ENCODE measurements around the gene INTS6. TPM values are rescaled to one million over a fixed set of nuclear protein-coding genes. Genes with fewer than 3 reads are reported as not detected.

Gene INTS6
- polyA plus RNA-seq, 1 experiment: 53.7 TPM

GRCh38 chr13:51451467-51452360 lies 1.1 kb downstream of the INTS6 start:
- ChIA-PET POLR2A (interaction anchor here (0.6 to 1.8 kb wide), 4 partner anchors 69 to 263 kb away, joined by 3 to 28 read pairs (median 4); no protein-coding TSS in a partner anchor), CTCF (no interaction called here)
- DNase-seq (ENCODE audit: low read depth, low spot score): no peak
- peaks cover 9% of the 10 kb centered on the region; the same call in 1 of the 2 replicates for H3K9me3 ChIP-seq (ENCODE audit: control insufficient read depth, insufficient read depth, low read length)
- H3K4me3 ChIP-seq (ENCODE audit: low read depth, low read length): peak overlapping the region; percentile 88
- H3K27ac ChIP-seq (ENCODE audit: low read depth, low read length): peak overlapping the region; percentile 49
- no peak for TF ChIP-seq CTCF (IDR thresholded peaks at IDR 0.05; ENCODE audit: low read depth, low read length)
- no peaks in the 10 kb centered on the region for H3K27me3 ChIP-seq (ENCODE audit: control insufficient read depth, insufficient read depth, low read length)

- peaks cover 5% of the 10 kb centered on the region; the same call in 1 of the 2 replicates for H3K9me3 ChIP-seq (ENCODE audit: control insufficient read depth, insufficient read depth, low read length)
- no peak for TF ChIP-seq CTCF (IDR thresholded peaks at IDR 0.05; ENCODE audit: low read depth, low read length)
- no peaks in the 10 kb centered on the region for H3K27me3 ChIP-seq (ENCODE audit: control insufficient read depth, insufficient read depth, low read length)
- H3K27ac ChIP-seq (ENCODE audit: low read depth, low read length): no peak overlapping the region
- CTCF ChIA-PET: no interaction called here
- H3K4me3 ChIP-seq (ENCODE audit: low read depth, low read length): peak overlapping the region; percentile 88
- POLR2A ChIA-PET: interaction anchor here (0.6 to 0.7 kb wide), 2 partner anchors 134 to 264 kb away, joined by 3 to 4 read pairs; no protein-coding TSS in a partner anchor
- DNase-seq (ENCODE audit: low read depth, low spot score): no peak
Observed at GRCh38 chr13:51451134-51451466, 1.7 kb downstream of the INTS6 start.

- TF ChIP-seq CTCF (IDR thresholded peaks at IDR 0.05; ENCODE audit: low read depth, low read length): no peak
- POLR2A ChIA-PET: no interaction called here
- Histone ChIP-seq H3K9me3 (ENCODE audit: control insufficient read depth, insufficient read depth, low read length) (no peaks in the 10 kb centered on the region), H3K4me3 (ENCODE audit: low read depth, low read length) (no peak overlapping the region), H3K27me3 (ENCODE audit: control insufficient read depth, insufficient read depth, low read length) (no peaks in the 10 kb centered on the region), H3K27ac (ENCODE audit: low read depth, low read length) (no peak overlapping the region)
- DNase-seq (ENCODE audit: low read depth, low spot score): no peak
- CTCF ChIA-PET: no interaction called here
Observed at GRCh38 chr13:51449018-51449417, 3.8 kb downstream of the INTS6 start.

GRCh38 chr13:51444922-51445321 lies 7.9 kb downstream of the INTS6 start:
- no peak overlapping the region for H3K27ac ChIP-seq (ENCODE audit: low read depth, low read length)
- no peak for DNase-seq (ENCODE audit: low read depth, low spot score)
- no peak overlapping the region for H3K4me3 ChIP-seq (ENCODE audit: low read depth, low read length)
- H3K27me3 ChIP-seq (ENCODE audit: control insufficient read depth, insufficient read depth, low read length): no peaks in the 10 kb centered on the region
- TF ChIP-seq CTCF (IDR thresholded peaks at IDR 0.05; ENCODE audit: low read depth, low read length): peak; percentile 53
- POLR2A ChIA-PET: interaction anchor here (0.7 to 1.1 kb wide), 2 partner anchors 8 to 715 kb away, joined by 4 to 6 read pairs; partner anchors contain the start of gene INTS6
- H3K9me3 ChIP-seq (ENCODE audit: control insufficient read depth, insufficient read depth, low read length): no peaks in the 10 kb centered on the region
- CTCF ChIA-PET: interaction anchor here (0.5 to 3.5 kb wide), 20 partner anchors 11 to 683 kb away, joined by 3 to 26 read pairs (median 4); no protein-coding TSS in a partner anchor

- H3K9me3 ChIP-seq (ENCODE audit: control insufficient read depth, insufficient read depth, low read length): no peaks in the 10 kb centered on the region
- ChIA-PET CTCF (interaction anchor here (0.6 to 1.7 kb wide), 5 partner anchors 262 to 392 kb away, joined by 3 to 5 read pairs (median 4); no protein-coding TSS in a partner anchor), POLR2A (interaction anchor here (2.9 kb wide), 1 partner anchor 12 kb away, joined by 15 read pairs; the partner anchor contains the start of gene INTS6)
- no peak overlapping the region for H3K27ac ChIP-seq (ENCODE audit: low read depth, low read length)
- no peak for TF ChIP-seq CTCF (IDR thresholded peaks at IDR 0.05; ENCODE audit: low read depth, low read length)
- no peaks in the 10 kb centered on the region for H3K27me3 ChIP-seq (ENCODE audit: control insufficient read depth, insufficient read depth, low read length)
- no peak for DNase-seq (ENCODE audit: low read depth, low spot score)
- no peak overlapping the region for H3K4me3 ChIP-seq (ENCODE audit: low read depth, low read length)
Observed at GRCh38 chr13:51440381-51440780, 12.5 kb downstream of the INTS6 start.
